Esophagus squamous epithelium (tissue), 5 donors: Measurements from ENCODE around the gene STXBP6. TPM values are rescaled to one million over a fixed set of nuclear protein-coding genes. Genes with fewer than 3 reads are reported as not detected.

Experiments used
- DNase-seq: peaks from one replicate; lab custom pipeline; 2025; lab: John Stamatoyannopoulos, UW
- H3K27ac ChIP-seq, 4 donors: fragments of 200-600 bp; sonication (generic); one replicate each; pipeline ENCODE4 v1.5.1; 2016 to 2019; ENCODE audit warnings: mild to moderate bottlenecking in 1 of 4
- H3K27me3 ChIP-seq, 4 donors: fragments of 200-600 bp; sonication (generic); 1 replicate in 3 of 4; 2 replicates in 1 of 4; pipeline versions ENCODE4 v1.5.1 to v1.6.0; 2017 to 2021; ENCODE audit warnings: antibody characterized with exemption in 1 of 4
- H3K36me3 ChIP-seq, 3 donors: fragments of 200-600 bp; sonication (generic); one replicate each; pipeline ENCODE4 v1.5.1; 2016 to 2019
- H3K4me1 ChIP-seq, 3 donors: fragments of 200-600 bp; sonication (generic); one replicate each; pipeline ENCODE4 v1.5.1; 2017 to 2019
- H3K4me3 ChIP-seq, 4 donors: fragments of 200-600 bp; sonication (generic); 1 replicate in 3 of 4; 2 replicates in 1 of 4; pipeline ENCODE4 v1.5.1; 2016 to 2019; ENCODE audit warnings: mild to moderate bottlenecking in 2 of 4, moderate library complexity in 1 of 4
- H3K9me3 ChIP-seq, 3 donors: fragments of 200-600 bp; sonication (generic); one replicate each; pipeline ENCODE4 v1.5.1; 2016 to 2019
- POLR2A ChIP-seq, 4 donors: fragments of 450-650 bp; IDR thresholded peaks; one replicate each; pipeline ENCODE4 v1.6.1; 2017; ENCODE audit warnings: antibody characterized with exemption in 4 of 4, mild to moderate bottlenecking in 4 of 4, moderate library complexity in 3 of 4
- WGBS, 2 donors: methylation state at CpG; one replicate each; pipeline ENCODE4 v1.1.5; 2018; 5-methylcytosine and 5-hydroxymethylcytosine counted together
- intact Hi-C: fragments of 100-400 bp; cut with DNase I; formaldehyde crosslinking; loops from one replicate; pipeline ENCODE4 v1.15.0; 2022
- total RNA-seq, 4 donors: library from RNA; depleted of rRNA; stranded (reverse); fragments of >200 nt; gene quantifications; one replicate each; pipeline ENCODE4 v1.1.0, GENCODE V29; 2016
- TF ChIP-seq, protein P1 (sequence below), 6 experiments: fragments of 450-650 bp in 4 of 6; fragments of 200-600 bp in 2 of 6; sonication (generic) in 2 of 6; IDR thresholded peaks; one replicate each; pipeline ENCODE4 v1.5.1; 2016 to 2019; ENCODE audit warnings: antibody characterized with exemption in 6 of 6, mild to moderate bottlenecking in 4 of 6, moderate library complexity in 4 of 6
- donor health status: DM: yes; HTN: yes; CAD: no.

The STXBP6 gene
- total RNA-seq, 4 donors from 2014 or later, result 1.2 to 9.7 (median 2.8) TPM

DNA sequence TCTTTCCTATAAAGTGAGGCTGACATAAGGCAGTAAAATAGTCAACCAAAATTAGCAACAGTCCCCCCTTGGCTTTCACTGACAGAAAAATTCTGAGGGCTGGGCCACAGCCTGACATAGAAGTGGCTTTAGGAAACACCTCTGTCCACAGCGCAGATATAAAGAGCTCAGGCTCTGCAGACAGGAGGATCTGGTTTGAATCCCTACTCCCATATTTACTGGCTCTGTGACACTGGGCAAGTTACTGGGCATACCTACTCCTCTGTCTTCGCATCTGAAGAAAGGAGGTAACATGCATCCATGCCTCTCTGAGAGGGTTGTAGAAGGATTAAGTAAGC is 95.3 kb downstream of the STXBP6 start:
- Histone ChIP-seq H3K9me3 (no peaks in the 10 kb centered on the region), H3K4me1 (peaks cover 0 to 18% (median 0%) of the 10 kb centered on the region in 3 donors), H3K27me3 (peaks cover 0 to 24% (median 0%) of the 10 kb centered on the region in 4 donors), H3K4me3 (no peak overlapping the region), H3K36me3 (no peaks in the 10 kb centered on the region), H3K27ac (no peak overlapping the region)
- TF ChIP-seq, protein P1, sequence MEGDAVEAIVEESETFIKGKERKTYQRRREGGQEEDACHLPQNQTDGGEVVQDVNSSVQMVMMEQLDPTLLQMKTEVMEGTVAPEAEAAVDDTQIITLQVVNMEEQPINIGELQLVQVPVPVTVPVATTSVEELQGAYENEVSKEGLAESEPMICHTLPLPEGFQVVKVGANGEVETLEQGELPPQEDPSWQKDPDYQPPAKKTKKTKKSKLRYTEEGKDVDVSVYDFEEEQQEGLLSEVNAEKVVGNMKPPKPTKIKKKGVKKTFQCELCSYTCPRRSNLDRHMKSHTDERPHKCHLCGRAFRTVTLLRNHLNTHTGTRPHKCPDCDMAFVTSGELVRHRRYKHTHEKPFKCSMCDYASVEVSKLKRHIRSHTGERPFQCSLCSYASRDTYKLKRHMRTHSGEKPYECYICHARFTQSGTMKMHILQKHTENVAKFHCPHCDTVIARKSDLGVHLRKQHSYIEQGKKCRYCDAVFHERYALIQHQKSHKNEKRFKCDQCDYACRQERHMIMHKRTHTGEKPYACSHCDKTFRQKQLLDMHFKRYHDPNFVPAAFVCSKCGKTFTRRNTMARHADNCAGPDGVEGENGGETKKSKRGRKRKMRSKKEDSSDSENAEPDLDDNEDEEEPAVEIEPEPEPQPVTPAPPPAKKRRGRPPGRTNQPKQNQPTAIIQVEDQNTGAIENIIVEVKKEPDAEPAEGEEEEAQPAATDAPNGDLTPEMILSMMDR (IDR thresholded peaks at IDR 0.05), result no peak
- TF ChIP-seq POLR2A (IDR thresholded peaks at IDR 0.05), result no peak
- WGBS, 2 donors, result 89 to 100% methylated on average over 2 of the region's 2 CpGs
- intact Hi-C loops, result no loop called here
- DNase-seq, result no peak

DNA sequence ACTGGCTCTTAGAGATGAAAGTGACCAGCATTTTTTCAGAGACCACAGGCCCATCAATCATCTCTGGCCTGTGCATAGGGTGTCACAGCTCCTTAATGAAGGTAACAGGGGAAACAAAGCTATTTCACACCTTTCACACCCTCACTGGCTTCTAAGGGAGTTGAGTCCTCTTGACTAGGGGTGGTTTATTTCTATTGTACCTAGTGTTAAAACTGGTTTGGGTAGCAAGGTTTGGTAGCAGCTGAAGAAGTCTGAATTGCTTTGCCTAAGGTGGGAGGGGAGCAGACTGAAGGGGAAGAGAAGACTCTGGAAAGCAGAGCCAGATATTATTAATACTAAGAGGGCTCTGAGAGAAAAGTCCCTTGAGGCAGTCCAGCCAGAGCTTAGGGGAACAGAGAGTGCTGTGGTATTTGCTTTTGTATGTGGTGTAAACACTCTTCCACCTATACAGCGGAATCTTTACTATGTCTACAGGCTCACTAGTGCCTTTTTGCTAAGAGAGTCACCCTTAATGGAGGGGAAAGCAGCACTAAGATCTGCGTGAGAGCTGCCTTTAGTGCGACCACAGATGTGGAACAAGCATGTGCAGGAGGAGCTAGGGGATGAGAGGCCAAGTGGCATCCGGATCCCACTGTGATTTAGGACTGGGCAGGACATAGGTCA is 95.8 kb downstream of the STXBP6 start:
- no peak for TF ChIP-seq POLR2A (IDR thresholded peaks at IDR 0.05)
- TF ChIP-seq, protein P1 (IDR thresholded peaks at IDR 0.05), result no peak
- no peak overlapping the region for H3K27ac ChIP-seq

DNA sequence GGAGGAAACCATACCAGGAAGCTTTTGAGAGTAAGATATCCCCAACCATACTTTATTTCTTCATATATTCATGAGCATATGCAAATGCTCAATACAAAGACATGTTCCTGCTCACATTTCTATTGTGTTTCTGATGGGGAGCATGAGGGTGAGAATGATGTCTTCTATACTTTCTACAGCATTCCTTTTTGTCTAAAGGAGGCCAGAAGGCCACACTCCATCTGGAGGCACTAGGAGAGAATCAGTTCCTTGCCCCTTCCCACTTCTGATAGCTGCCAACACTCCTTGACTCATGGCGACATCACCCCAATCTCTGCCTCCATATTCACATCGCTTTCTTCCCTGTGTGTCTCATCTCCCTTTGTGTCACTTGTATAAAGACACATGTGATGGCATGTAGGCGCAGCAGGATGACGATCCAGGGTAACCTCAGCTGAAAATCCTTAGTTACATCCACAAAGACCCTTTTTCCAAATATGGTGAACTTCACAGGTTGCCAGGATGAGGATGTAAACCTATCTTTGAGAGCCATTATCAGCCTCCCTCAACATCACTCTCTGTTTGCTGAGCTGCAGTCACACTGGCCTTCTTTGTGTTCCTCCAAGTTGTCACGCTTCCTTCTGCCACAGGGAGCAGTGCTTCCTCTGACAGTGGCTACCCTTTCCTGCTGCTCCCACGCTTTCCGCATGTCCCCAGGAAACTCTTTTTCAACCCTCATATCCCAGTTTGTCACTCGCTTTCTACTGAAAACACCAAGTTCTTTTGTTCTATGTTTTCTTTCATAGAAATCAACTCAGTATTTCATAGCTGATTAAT is 96.9 kb downstream of the STXBP6 start:
- no peak for DNase-seq
- no peaks in the 10 kb centered on the region for H3K36me3 ChIP-seq
- no peak overlapping the region for H3K27ac ChIP-seq
- TF ChIP-seq, protein P1 (IDR thresholded peaks at IDR 0.05), result no peak
- TF ChIP-seq POLR2A (IDR thresholded peaks at IDR 0.05), result no peak
- 81 to 88% methylated on average over 8 of the region's 8 CpGs for WGBS, 2 donors
- no peaks in the 10 kb centered on the region for H3K9me3 ChIP-seq
- peaks cover 0 to 29% (median 0%) of the 10 kb centered on the region in 4 donors for H3K27me3 ChIP-seq
- peaks cover 0 to 4% (median 0%) of the 10 kb centered on the region in 3 donors for H3K4me1 ChIP-seq
- H3K4me3 ChIP-seq, result no peak overlapping the region
- intact Hi-C loops, result no loop called here

More for the DNA sequence above, 95.8 kb downstream of the STXBP6 start:
- Histone ChIP-seq H3K27me3 (peaks cover 0 to 24% (median 0%) of the 10 kb centered on the region in 4 donors), H3K36me3 (no peaks in the 10 kb centered on the region), H3K9me3 (no peaks in the 10 kb centered on the region), H3K4me1 (peaks cover 0 to 13% (median 0%) of the 10 kb centered on the region in 3 donors), H3K4me3 (no peak overlapping the region)
- 86 to 90% methylated on average over 4 of the region's 4 CpGs for WGBS, 2 donors
- intact Hi-C loops, result no loop called here
- no peak for DNase-seq

DNA sequence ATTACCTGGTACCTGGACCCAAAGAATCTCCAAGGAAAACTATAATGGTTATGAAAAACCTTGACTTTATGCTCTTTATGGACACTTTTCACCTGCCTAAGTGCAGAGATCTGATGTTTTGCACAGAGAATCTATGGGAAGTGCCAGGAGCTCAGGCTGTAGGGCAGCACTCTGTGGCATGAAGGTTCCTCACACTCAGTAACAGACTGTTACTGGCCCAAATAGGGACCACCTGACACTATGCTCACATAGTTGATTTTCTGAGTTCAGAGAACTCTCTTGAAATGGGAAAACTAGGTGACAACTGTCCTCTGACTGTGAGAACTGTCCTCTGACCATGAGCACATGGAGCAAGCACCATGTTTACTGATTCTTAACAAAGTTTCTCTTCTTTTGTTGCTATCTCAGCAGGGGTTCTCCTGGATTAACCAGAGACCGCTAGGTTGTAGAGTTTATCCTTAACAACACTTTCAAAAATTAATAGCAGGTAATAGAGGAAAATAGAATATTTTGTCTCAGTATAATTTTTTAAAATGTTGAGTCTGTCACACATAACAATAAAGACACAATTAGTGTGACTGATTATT is 101.6 kb downstream of the STXBP6 start:
- Histone ChIP-seq H3K36me3 (no peaks in the 10 kb centered on the region), H3K4me3 (no peak overlapping the region), H3K4me1 (peaks cover 0 to 13% (median 0%) of the 10 kb centered on the region in 3 donors), H3K9me3 (no peaks in the 10 kb centered on the region), H3K27me3 (peaks cover 0 to 30% (median 0%) of the 10 kb centered on the region in 4 donors), H3K27ac (no peak overlapping the region)
- DNase-seq, result no peak
- 92 to 94% methylated on average over 1 of the region's 1 CpG for WGBS, 2 donors
- intact Hi-C loops, result no loop called here
- TF ChIP-seq, protein P1 (IDR thresholded peaks at IDR 0.05), result no peak
- no peak for TF ChIP-seq POLR2A (IDR thresholded peaks at IDR 0.05)
